ENCODE measurements around the gene SLCO2B1. TPM values are rescaled to one million over a fixed set of nuclear protein-coding genes. Genes with fewer than 3 reads are reported as not detected.

The SLCO2B1 gene
- total and polyA plus RNA-seq, 2 of the 8 experiments (the other 6 are each of a cell fraction or from before 2014, with no cell fraction given) = 0.03 TPM; not detected in 1

DNA sequence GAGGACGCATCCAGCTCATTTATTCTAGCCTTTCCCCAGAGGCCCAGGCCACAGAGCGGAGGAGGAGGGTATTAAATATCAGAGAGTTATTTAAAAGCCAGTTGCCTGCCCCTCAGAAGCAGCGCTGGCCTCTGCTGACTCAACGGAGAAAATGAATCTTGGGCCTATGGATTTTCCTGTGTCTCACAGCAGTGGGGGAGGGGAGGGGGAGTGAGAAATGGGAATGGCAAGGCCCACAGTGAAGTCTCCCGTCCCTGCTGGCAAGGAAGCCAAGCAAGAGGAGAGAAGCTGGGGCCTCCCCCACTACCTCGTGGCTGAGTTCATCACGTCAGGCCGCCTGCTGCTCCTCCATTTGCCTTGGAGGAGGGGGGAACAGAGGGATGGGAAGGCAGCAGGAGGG is 85.2 kb downstream of the SLCO2B1 start:
- 48% methylated on average over 8 of the region's 8 CpGs; no CpG with 5 or more reads in 1 of the 2 experiments for WGBS, 2 experiments (ENCODE audit: extremely low coverage in 1 of 2, insufficient coverage in 1 of 2, insufficient read length in 1 of 2, insufficient replicate concordance in 2 of 2, low coverage in 1 of 2, low lambda C conversion rate in 2 of 2, missing lambda C conversion rate in 1 of 2)
- ChIA-PET POLR2A (ENCODE audit: partially characterized antibody) (no interaction called here), CTCF (ENCODE audit: partially characterized antibody) (interaction anchor here (21.3 to 45.7 kb wide), 3 partner anchors 7 to 90 kb away, joined by 726 to 952 read pairs (median 726); partner anchors contain the start of genes SLCO2B1 and TPBGL)
- H3K4me2 ChIP-seq (ENCODE audit: insufficient read depth in 1 of 2, low read depth in 2 of 2, low read length in 2 of 2) = peak overlapping the region in 1 of 2 experiments; percentile 43; a peak in 3 of 4 replicates
- H4K91ac ChIP-seq (replicated peaks; ENCODE audit: insufficient read length, low read length) = no peak overlapping the region
- H3K79me2 ChIP-seq (ENCODE audit: control insufficient read depth in 1 of 2, insufficient read depth in 2 of 2, low read length in 2 of 2) = no peaks in the 10 kb centered on the region
- peaks cover 6% of the 10 kb centered on the region; the same call in 1 of the 2 replicates for H3K23me2 ChIP-seq (ENCODE audit: low read depth, low read length)
- H3K14ac ChIP-seq (ENCODE audit: insufficient read length) = no peak overlapping the region
- H4K20me1 ChIP-seq (replicated peaks in 1 of 2; ENCODE audit: control insufficient read depth in 1 of 2, insufficient read depth in 2 of 2, low read length in 2 of 2) = no peaks in the 10 kb centered on the region
- no peak overlapping the region for H3K23ac ChIP-seq (ENCODE audit: insufficient read length)
- H4K5ac ChIP-seq (ENCODE audit: insufficient read length, low read depth, low read length) = no peak overlapping the region
- H3K9me3 ChIP-seq (ENCODE audit: insufficient read depth in 2 of 2, low read depth in 1 of 2, low read length in 1 of 2) = no peaks in the 10 kb centered on the region
- peaks cover 6 to 14% (median 13%) of the 10 kb centered on the region in 4 experiments for H3K27me3 ChIP-seq (replicated peaks in 1 of 4; ENCODE audit: control insufficient read depth in 3 of 4, extremely low read depth in 1 of 4, insufficient read depth in 3 of 4, low read length in 3 of 4)
- TF ChIP-seq SIN3A (conservative IDR thresholded peaks at IDR 0.05 in 1 of 2, IDR thresholded peaks at IDR 0.05 in 1 of 2; ENCODE audit: low read depth in 1 of 2, low read length in 2 of 2) (no peak), MAX (IDR thresholded peaks at IDR 0.05) (peak; percentile 71; the same call in 1 of the 2 replicates)
- no peak for FAIRE-seq
- no peaks in the 10 kb centered on the region for H3K36me3 ChIP-seq (ENCODE audit: control insufficient read depth in 2 of 4, insufficient read depth in 4 of 4, low read length in 3 of 4)
- peaks cover 5 to 21% (median 12%) of the 10 kb centered on the region in 4 experiments for H3K4me1 ChIP-seq (replicated peaks in 1 of 4; ENCODE audit: control insufficient read depth in 3 of 4, insufficient read depth in 4 of 4, low read length in 3 of 4)
- no peak overlapping the region for H3K4ac ChIP-seq (replicated peaks; ENCODE audit: insufficient read length, low read depth, low read length)
- no peak for DNase-seq (ENCODE audit: low read depth in 1 of 2, low spot score in 2 of 2)
- no peak overlapping the region for H3K4me3 ChIP-seq (ENCODE audit: extremely low read depth in 1 of 4, insufficient read depth in 2 of 4, low read depth in 3 of 4, low read length in 4 of 4)
- H3K9ac ChIP-seq (replicated peaks in 1 of 4; ENCODE audit: extremely low read depth in 1 of 4, low read depth in 3 of 4, low read length in 3 of 4) = no peak overlapping the region
- no peak overlapping the region for H2BK5ac ChIP-seq (ENCODE audit: low read depth, low read length)
- no peak overlapping the region for H2BK15ac ChIP-seq (ENCODE audit: low read length)
- H2AK5ac ChIP-seq (ENCODE audit: low read depth, low read length) = no peak overlapping the region
- H3K79me1 ChIP-seq (ENCODE audit: low read depth, low read length) = no peaks in the 10 kb centered on the region
- no peak overlapping the region for H2BK12ac ChIP-seq (ENCODE audit: low read depth, low read length)
- H3K56ac ChIP-seq (replicated peaks; ENCODE audit: insufficient read length, low read depth, low read length) = no peak overlapping the region
- no peak overlapping the region for H4K8ac ChIP-seq (ENCODE audit: extremely low read depth, insufficient read depth, low read length)
- no peak overlapping the region for H3K27ac ChIP-seq (ENCODE audit: low read depth, low read length)
- H3K18ac ChIP-seq (ENCODE audit: extremely low read depth, low read length) = no peak overlapping the region; the same call in 1 of the 2 replicates
- no peak overlapping the region for H2BK20ac ChIP-seq (ENCODE audit: low read length)
- H2AFZ ChIP-seq (ENCODE audit: low read length) = no peak overlapping the region
- no peak overlapping the region for H2BK120ac ChIP-seq (replicated peaks; ENCODE audit: low read depth, low read length)

Measured in H1 (cell line).